MM.1S (cell line): ENCODE measurements around the gene ZNG1F.
"Not testable (repeated sequence)": the region's sequence is repeated elsewhere in the genome, so short reads cannot be mapped to it uniquely, and the experiment has no call there.

ENCODE experiments used
- CTCF ChIP-seq: fragments of 300-600 bp; sonication (generic); IDR thresholded peaks from 2 replicates; pipeline ENCODE4 v1.5.1; 2016; ENCODE audit warnings: antibody characterized with exemption, low read length, mixed read lengths
- EZH2phosphoT487 ChIP-seq: fragments of 300-600 bp; sonication (generic); IDR thresholded peaks from 2 replicates; pipeline ENCODE4 v1.6.1; 2018; ENCODE audit warnings: antibody characterized with exemption, low read length

- not testable (repeated sequence) for TF ChIP-seq CTCF, EZH2phosphoT487
Observed at GRCh38 chr9:41230418-41230817, 41.3 kb upstream of the ZNG1F start.
